CD4-positive, alpha-beta T cell treated with Interleukin-6 at 100 ng/mL for 8 hours (primary cell): ENCODE data around the gene PHACTR1.

Experiments used
- DNase-seq: peaks from one replicate; pipeline ENCODE4 v3.0.0-alpha.2; 2020; ENCODE audit warnings: mixed read lengths, low spot score

Gene PHACTR1

DNA sequence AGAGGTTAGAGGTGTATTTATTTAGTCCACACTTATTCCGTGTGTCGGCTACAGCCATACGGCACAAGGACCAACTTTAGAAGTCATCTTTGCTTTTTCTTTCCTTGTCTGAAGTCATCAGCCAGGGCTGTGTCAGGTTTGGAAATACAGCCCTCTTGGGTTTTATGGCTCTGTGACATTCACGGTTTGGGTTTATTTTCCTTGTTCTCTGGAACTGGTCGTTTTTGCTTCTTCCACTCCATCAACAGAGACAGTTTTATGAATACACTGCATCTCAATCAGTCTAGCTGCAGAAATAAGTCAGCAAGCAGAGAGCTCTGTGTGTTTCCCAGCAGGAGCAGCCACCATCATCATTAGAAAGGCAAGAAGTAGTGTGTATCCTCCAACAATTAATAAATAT is 479.2 kb downstream of the PHACTR1 start:
- no peak for DNase-seq

DNA sequence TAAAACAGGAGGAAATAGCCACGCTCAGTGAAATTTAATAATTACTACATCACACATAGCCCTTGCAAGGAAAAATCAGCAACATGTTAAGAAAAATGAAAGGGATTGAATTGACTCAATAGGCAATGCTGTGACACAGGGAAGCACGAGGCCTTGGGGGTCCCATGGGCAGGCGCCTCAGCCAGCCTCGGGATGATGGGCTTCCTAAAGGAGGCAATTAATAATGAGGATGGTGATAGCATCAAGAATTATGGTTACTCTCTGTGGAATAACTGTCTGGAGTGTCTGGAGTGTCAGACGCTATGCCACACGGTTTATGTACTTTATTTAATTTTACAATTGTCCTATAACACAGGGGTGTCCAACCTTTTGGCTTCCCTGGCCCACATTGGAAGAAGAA is 481.6 kb downstream of the PHACTR1 start:
- no peak for DNase-seq

DNA sequence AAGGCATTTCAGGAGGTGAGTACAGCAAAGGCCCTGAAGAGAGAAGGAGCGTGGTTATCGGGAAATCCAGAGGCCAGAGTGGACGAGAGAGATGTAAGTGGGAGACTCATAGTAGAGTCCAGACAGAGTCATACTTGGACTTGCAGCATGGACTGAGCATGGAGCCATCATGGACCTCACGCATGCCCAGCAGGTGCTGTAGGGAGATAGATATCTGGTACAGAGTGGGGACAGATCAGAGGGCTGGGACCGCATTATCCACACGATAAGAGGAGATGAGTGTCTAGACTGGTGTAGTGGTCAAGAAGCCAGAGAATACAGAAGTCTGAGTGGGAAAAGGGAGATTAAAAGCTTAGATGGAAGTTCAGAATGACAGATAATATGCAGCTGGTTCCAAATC is 484.8 kb downstream of the PHACTR1 start:
- DNase-seq, result no peak

DNA sequence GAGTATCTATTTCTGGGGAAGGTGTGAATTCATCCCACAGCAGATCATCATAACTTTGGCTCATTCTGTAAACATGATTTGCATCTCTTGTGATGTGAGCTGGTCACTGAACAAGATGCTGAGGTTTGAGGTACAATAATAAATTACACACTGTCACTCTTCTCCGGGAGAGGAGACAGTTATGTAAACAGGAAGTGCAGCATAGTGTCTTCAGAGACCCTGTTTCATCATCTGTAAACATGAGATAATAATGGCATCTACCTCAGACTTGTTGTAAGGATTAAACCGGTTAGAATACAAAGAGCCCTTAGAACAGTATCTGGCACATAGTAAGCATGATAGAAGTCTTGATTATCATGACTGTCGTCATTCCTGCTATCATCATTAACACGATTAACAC is 486.6 kb downstream of the PHACTR1 start:
- no peak for DNase-seq

DNA sequence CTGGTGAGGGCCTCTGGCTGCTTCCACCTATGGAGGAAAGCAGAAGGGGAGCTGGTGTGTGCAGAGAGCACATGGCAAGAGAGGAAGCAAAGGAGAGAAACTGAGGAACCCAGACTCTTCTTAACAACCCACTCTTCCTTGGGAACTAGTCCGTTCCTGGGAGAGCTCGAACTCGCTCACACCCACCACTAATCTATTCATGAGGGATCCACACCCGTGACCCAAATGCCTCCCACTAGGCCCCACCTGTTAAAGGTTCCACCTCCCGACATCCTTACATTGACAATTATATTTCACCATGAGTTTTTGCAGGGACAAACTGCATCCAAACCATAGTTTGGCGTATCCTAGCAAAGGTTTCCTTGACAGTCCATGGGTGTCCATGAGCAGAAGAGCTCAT is 488.5 kb downstream of the PHACTR1 start:
- DNase-seq, result no peak

DNA sequence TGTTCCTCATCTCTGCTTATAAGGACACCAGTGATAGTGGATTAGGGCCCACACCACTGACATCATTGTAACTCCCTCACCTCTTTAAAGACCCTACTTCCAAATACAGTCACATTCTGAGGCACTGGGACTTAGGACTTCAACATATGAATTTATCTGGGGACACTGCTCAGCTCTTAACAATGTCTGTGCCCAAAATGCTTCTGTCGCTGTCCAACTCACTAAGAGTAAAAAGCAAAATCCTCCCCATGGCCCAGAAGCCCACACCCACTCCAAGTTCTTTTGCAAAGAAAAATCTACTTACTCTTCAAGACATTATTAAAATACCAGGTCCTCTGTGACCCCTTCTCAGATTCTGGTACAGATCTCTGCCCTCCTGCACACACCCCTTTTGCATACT is 495.5 kb downstream of the PHACTR1 start:
- no peak for DNase-seq

DNA sequence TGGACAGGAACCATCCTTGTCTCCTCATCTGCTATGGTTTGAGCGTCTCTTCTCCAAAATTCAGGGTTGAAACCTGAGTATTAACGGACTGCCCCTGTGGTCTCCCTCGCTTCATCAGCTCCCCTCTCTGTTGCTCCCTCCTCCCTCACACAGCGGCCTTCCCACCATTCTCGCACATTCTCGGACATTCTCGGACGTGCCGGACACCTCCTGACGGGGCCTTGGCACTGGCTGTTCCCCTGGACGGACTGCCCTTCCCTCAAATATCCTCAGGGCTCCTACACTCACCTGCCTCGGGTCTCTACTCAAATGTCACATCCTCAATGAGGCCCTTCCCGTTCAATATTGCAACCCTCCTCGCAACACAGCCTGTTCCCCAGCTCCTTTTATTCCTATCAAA is 496.0 kb downstream of the PHACTR1 start:
- no peak for DNase-seq

DNA sequence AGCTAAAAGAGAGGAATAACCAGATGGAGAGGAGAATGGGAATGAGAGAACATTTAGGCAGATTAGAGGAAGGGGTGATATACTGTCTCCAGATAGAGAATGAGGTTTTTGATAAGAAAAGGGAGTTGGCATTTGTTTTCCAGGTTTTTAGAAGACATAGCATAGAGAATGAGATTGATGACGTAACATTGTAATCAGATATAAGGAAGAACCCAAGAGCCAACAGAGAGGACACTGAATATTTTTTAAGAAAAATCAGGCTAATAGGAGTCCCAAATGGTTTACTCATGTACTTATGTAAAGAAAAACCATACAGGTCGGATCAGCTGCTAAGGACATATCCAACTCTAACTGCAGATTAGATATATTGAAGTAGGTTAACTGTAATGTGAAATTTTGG is 498.8 kb downstream of the PHACTR1 start:
- no peak for DNase-seq

DNA sequence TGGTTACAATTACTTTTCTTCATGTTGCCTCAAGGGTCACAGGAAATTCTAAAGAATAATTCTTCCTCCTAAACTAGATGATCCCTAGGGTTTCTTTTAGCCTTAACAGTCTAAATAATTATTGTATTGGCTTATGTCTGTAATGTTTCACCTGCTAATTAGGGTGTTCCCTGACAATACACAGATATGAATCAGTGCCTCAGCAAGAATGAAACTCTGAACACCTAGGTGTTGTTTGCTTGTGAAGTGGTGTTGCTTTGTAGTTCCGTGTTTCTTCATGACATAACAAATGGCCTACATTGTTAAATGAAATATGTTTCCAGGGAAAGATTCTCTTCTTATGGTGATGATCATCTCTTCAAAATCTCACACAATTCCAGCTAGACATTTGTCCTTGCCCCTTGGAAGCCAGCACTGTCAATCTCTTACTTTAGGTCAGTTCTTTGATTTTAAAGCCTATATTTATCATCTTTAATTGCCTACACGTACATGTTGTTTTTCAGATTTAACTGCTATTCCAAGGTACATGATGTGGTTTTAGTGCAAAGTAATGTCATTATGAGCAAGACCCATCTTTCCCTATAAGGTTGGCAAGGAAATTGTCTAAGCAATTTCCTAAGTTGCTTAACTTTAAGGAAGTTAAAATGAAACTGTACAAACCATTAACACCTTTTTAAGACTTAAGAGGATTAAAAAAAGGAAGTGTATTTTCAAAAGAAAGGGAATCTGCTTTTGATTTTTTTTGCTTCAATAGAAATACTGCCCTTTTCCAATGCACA is 499.9 kb downstream of the PHACTR1 start:
- DNase-seq, result no peak

DNA sequence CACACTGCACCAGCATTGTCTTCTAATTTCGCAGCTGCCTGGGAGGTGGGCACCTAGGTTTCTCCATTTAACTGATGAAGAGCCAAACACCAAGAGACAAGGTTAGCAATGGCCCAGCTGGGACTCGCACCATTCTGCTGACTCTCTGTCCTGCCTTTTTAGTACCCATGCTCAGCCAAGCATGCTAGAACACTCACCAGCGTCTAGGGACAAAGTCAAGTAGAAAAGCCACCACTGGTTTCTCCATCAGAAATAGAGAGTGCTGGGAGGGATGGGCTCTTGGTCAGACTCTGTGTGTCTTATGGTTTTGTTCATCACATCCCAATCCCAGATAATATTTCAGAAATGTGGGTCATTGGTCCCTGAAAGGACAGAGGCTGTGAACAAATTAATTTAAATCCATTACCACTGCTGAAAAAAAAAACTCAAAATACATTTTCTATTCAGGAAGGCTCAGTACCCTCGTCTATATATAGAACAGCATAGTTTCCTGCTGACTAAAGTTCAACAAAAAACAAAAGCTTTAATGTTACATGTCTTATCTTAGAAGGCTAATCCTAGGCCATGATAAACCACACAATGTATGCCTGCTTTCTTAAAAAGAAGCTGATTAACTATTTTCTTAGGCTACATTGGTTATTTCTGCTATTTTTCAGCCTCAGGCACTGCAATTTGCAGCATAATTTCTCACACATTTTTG is 500.8 kb downstream of the PHACTR1 start:
- no peak for DNase-seq

DNA sequence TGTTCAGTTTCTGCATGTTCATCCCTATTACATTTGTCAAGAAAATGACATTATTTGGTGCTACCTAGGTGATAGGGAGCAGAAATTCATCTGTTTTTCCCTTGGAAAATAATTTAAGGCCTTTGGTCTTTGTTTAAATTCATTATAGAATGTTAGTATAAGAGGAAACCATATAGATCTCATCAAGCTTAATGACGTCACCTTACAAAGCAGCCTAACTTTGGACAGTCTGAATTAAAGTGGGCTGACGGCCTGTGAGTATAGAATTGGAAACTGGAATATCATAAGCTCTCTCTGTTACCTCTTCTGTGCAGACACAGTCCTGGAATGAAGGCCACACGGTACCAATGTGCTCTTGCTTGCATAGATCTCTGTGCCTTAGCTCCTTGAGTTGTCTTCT is 503.7 kb downstream of the PHACTR1 start:
- no peak for DNase-seq

DNA sequence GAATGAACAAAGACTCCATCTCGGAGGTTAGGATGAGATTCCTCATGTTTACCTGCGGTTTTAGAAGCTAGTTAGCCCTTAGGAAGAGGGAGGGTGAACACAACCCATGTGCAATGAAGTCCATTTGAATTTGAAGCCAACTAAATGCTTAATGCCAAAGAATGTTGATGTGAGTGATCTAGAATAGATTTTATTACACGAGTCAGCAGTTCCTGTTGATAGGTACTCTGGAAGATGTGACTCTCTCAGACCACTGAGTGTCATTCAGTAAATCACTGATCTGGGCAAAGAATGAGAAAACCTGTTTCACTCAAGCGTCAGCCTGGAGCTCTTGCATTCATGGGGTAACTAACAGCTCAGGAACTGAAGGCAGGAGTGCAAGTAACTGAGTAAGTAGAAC is 505.5 kb downstream of the PHACTR1 start:
- DNase-seq, result no peak

DNA sequence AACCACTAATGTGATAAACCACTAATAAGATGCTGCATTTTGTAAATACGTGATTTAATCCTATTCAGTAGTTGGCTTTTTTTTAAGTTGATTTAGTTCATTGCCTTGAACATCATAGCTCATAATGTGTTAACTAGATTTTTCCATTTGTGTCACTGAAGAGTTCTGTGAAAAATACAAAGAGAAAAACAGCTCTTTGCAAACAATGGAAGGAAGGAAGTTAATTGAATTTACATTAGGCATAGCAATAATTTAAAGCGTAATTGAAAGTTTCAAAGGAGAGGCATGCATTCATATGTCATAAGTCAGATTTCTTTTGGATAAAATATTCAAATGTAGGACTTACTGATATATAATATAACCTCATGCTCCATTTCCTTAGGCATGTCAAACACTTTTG is 509.5 kb downstream of the PHACTR1 start:
- DNase-seq, result no peak

DNA sequence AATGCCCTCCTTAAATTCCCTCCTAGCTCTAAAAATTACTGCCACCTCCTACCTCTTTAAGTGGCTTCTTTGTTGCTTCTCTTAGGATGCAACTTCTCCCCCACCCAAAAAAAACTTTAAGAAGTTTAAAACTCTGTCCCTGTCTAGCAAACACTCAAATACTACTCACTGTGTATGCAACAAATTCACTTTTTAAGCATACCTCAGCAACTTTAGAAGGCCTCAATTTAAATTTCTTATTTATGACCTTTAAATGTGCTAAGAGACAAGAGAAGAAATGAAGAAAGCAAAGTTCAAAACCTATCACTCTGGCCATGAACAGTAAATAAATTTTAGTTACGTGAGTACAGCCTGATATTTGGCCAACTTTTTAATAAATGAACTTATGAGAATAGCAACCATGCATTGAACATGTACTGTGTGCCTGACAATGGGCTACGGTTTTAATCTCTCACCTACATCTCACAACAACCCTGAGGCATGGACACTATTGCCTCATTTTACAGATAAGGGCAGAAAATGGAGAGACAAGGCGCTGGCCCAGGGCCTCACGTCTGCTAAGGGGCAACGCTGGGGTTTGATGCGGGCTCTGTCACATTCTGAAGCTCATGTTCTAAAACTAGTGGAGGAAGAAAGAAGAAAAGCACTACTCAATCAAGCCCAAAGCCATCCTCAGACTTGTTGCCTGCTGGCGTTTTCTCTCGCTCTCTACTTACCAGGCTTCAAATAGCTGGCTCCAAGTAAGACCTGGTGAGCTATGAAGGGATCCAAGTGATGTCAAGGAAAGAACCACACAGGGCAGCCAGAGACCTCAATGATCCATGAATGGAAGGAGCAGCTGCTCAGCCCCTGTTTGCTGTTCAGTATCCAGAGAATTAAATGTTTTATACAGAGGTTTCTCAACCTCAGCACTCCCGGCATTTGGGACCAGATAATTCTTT is 512.0 kb downstream of the PHACTR1 start:
- DNase-seq, result no peak

DNA sequence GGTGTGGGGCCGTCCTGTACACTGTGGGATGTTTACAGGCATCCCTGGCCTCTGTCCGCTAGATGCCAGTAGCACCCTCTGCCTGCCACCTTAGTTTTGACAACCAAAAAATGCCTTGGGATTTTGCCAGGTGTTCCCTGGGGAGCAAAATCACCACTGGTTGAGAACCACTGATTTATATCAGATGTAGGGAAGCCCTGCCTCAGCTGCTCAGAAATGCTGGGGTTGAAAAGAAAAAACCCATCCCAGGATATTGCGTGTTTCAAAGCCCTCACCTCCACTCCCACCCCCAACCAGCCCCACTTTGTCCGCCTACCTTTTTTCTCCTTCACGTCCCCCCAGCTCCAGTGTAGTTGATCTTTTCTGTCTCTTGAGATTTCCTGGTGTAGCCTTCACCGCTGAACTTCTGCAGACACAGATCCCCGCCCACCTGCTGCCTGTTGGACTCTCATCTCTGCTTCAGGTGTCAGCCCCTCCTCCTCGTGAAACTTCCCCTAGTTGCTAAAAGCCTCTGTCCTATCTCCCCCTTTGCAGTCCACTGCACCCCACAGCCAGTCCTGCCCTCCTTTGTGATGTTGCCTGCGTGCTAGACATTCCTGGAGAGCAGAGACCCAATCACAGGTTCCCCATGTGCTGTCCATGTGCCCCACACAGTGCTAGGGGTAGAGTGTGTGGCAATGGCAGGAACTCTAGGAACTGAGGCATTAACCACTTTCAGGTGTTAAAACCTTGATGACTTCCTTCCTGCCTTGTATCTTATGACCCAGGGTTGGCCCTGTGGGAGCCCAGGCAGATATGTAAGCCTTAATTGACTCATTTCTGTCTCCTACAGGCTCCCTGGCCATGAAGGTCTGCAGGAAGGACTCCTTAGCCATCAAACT is 512.9 kb downstream of the PHACTR1 start:
- DNase-seq, result peak; percentile 4

DNA sequence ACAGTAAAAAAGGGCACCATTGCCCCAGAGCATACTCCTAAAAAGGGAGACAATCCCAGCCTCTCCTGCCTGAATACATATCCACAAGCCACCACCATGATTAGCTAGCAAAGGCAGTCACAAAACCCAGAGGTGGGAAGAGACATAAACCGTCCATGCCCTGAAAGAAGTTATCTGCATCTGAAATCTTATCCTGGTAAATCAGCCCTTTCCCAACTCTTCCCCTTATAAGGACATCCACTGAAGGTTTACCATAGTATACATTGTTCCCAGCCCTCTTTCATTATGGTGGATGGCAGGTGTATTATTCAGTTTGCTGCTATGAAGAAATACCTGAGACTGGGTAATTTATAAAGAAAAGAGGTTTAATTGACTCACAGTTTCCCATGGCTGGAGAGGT is 516.5 kb downstream of the PHACTR1 start:
- no peak for DNase-seq

DNA sequence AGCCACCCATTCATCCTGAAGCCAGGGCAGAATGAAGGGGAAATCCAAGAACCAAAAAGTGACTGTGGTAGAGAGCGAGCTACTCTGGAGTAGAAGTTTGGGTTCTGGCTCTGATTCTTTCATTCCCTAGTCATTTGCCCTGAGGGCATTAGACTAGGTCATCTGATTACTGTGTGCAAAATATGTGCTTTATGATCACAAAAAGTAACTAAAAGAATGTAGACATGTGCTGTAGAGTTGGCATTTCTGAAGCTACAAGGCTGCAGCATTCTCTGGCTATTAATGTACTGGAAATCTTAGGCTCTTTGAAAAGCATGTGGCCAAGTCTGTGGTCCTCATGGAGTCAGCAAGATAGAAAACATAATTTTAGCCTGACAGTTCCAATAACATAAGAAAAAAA is 517.6 kb downstream of the PHACTR1 start:
- no peak for DNase-seq

DNA sequence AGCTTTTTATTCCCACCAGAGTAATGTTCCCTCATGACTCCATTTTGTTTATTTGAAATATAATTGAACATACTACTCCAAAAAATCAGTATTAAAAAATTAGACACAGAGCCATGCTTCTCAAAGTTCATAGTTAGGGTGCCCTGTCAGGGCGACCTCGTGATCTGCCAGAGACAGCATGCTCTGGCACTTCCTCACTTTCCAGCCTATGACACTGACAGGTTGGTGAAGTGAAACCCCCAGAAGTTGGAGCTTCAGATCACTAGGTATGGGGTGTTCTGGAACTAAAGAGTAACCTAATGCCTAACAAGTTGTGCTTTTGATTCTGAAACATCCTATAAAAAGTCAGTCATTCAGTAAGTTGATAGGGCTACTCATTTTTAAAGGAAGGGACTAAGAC is 518.8 kb downstream of the PHACTR1 start:
- DNase-seq, result no peak

DNA sequence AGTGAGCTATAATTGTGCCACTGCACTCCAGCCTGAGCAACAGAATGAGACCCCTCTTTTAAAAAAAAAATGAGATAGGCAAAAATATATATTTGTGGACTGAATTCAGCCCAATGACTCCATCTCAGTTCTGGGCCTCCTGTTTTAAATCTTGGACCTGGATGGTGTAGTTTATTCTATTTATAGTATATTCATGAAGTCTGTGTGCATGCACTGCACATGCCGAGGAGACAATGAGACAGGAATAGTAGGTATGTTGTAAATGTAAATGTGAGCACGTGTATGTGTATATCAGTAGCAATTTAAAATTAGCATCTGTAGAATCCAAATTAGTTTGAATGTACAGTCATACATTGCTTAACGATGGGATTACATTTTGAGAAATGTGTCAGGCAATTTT is 520.8 kb downstream of the PHACTR1 start:
- no peak for DNase-seq

DNA sequence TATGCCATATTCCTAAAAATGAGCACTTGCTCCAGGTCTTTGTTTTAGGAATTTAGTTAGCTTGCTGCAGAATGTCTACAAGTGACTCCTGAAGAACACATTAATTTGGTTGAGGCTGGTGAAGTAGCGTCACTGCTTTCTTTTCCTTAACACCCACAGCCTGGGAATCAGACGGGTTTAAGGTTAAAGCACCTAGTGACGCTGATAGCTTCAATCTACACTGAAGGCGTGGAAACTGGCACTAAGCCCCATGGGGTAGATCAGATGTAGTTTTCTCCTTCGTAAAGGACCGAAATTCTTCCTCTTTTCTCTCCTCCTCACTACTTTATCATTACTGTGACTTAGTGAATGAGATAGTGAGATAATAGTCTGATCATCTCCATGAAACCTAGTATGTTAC is 521.5 kb downstream of the PHACTR1 start:
- no peak for DNase-seq

DNA sequence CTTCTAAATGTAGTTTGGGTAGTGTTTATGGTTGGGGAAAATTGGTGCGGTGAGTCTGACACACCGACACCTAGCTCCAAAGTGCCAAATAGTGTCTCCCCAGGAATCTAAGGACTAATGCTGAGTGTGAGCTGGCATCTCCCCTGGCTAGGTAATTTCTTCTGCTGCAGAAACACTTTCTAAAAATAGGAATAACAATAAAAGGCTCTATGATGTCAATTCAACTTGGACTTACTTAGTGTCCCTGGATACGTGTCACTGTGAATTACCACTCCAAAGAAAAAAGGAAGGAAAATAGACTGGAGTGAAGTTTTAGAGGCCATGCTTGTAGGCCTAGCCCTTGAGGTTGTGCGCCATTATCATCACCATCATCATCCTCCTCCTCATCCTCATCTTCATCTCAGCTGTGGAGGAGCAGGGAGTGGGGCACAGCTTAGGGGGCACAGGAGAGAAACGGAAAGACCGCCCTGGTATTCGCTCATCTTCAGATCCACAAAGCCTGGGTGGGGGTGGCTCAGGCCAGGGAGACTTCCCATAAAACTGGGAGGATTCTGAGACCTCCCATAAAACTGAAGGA is 522.2 kb downstream of the PHACTR1 start:
- DNase-seq, result no peak
